M059J (cell line): ENCODE measurements around the gene ZNF202. TPM values are rescaled to one million over a fixed set of nuclear protein-coding genes. Genes with fewer than 3 reads are reported as not detected.
"Not testable (repeated sequence)": the region's sequence is repeated elsewhere in the genome, so short reads cannot be mapped to it uniquely, and the experiment has no call there.

ENCODE experiments used
- DNase-seq: peaks from one replicate; pipeline ENCODE4 v3.0.0-alpha.2; 2012; ENCODE audit warnings: low read depth
- total RNA-seq: library from RNA; depleted of rRNA; stranded (reverse); fragments of >200 nt; shearing (Covaris generic); gene quantifications from 2 replicates; pipeline ENCODE4 v1.2.3, GENCODE V29; 2014; rRNA removed

Gene ZNF202
- total RNA-seq, result 5.9 and 7.3 TPM in 2 replicates

- peak; percentile 85 for DNase-seq
These were observed at the start of gene ZNF202 for GRCh38 chr11:123741159-123742030. ZNF202 (minus strand) TSS chr11:123741660; CDS start chr11:123730888, 10,772 bp downstream.

- no peak for DNase-seq
These were observed 42.1 kb upstream of the ZNF202 start for GRCh38 chr11:123783536-123783935.

GRCh38 chr11:123778511-123778910, 37.1 kb upstream of the ZNF202 start:
- no peak for DNase-seq

- no peak for DNase-seq
These were observed 34.5 kb upstream of the ZNF202 start for GRCh38 chr11:123775715-123776549.

GRCh38 chr11:123775289-123775688, 33.8 kb upstream of the ZNF202 start:
- no peak for DNase-seq

GRCh38 chr11:123773959-123774358, 32.5 kb upstream of the ZNF202 start:
- DNase-seq, result no peak

GRCh38 chr11:123773026-123773425, 31.6 kb upstream of the ZNF202 start:
- no peak for DNase-seq

GRCh38 chr11:123771664-123772063, 30.2 kb upstream of the ZNF202 start:
- DNase-seq, result no peak

- no peak for DNase-seq
These were observed 29.3 kb upstream of the ZNF202 start for GRCh38 chr11:123770712-123771111.

- DNase-seq, result no peak
These were observed 24.1 kb upstream of the ZNF202 start for GRCh38 chr11:123765601-123766000.

- DNase-seq, result no peak
These were observed 21.0 kb upstream of the ZNF202 start for GRCh38 chr11:123762422-123762821.

- DNase-seq, result no peak
These were observed 19.4 kb upstream of the ZNF202 start for GRCh38 chr11:123760894-123761293.

- no peak for DNase-seq
These were observed 16.5 kb upstream of the ZNF202 start for GRCh38 chr11:123757976-123758375.

- DNase-seq, result no peak
These were observed 14.4 kb upstream of the ZNF202 start for GRCh38 chr11:123755813-123756212.

GRCh38 chr11:123755344-123755743, 13.9 kb upstream of the ZNF202 start:
- no peak for DNase-seq

- no peak for DNase-seq
These were observed 12.7 kb upstream of the ZNF202 start, which contains the start of gene OR6X1 for GRCh38 chr11:123754101-123754568. OR6X1 (minus strand) TSS chr11:123754518; CDS start chr11:123754518, 0 bp downstream.

- DNase-seq, result no peak
These were observed 11.7 kb upstream of the ZNF202 start for GRCh38 chr11:123753110-123753509.

- no peak for DNase-seq
These were observed 10.3 kb upstream of the ZNF202 start for GRCh38 chr11:123751781-123752180.

GRCh38 chr11:123748349-123748748, 6.9 kb upstream of the ZNF202 start:
- not testable (repeated sequence) for DNase-seq

- DNase-seq, result no peak
These were observed 4.4 kb upstream of the ZNF202 start for GRCh38 chr11:123745764-123746451.

- no peak for DNase-seq
These were observed 1.3 kb upstream of the ZNF202 start for GRCh38 chr11:123742724-123743120.
